ENCODE measurements around the gene TBC1D24.
"Not testable (repeated sequence)": the region's sequence is repeated elsewhere in the genome, so short reads cannot be mapped to it uniquely, and the experiment has no call there.

The TBC1D24 gene

GRCh38 chr16:2533912-2534311 lies 59.0 kb downstream of the TBC1D24 start:
- no peak for DNase-seq

GRCh38 chr16:2534335-2534734 lies 59.4 kb downstream of the TBC1D24 start:
- not testable (repeated sequence) for DNase-seq

DNA sequence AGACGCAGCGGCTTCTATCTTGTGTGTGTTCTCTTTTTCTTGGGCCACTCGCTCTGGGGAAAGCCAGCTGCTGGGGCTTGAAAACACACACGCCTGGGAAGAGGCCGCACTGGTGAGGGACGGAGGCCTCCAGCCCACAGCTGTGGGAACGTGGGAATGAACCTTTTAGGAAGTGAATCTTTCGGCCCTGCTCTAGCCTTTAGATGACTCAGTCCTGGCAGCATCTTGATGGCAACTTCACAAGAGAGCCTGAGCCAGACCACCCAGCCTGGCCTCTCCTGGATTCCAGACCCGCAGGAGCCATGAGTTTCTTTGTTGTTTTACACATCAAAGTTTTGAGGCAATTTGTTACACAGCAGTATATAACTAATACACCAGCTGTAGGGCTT lies 60.7 kb downstream of the TBC1D24 start:
- no peak for DNase-seq

DNA sequence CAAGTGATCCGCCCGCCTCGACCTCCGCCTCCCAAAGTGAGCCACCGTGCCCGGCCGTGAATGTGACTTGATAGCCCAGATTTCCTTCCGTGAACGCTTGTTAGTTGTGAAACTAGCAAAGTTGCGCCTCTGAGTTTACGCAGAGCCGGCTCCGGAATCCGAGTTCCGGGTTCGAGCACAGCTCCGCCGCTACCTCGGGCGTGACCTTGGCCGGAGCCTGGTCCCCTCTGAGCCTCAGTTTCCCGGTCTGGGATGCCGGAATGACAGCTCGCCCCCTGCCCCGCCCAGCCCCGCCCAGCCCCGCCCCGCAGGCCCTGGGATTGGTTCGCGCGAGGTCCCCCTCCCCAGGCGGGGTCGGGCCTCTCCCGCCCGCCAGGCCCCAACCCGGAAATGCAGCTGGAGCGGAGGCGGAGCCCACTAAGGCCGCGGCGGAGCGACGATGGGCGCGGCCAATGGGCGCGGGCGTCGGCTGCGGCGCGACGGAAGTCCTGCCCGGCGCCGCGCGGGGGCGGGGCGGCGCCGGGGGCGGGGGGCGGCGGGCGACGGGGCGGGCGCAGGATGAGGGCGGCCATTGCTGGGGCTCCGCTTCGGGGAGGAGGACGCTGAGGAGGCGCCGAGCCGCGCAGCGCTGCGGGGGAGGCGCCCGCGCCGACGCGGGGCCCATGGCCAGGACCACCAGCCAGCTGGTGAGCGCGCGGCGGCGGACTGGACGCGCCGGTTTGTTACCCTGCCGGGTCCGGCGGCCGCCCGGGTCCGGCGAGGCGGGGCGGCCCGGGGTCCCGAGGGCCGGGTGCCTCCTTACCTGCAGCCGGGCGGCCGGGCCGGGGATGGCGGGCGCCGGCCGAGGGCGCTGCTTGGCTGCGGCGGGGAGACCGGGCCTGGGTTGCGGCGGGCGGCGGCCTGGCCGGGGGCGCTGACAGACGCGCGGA lies 62.8 kb downstream of the TBC1D24 start, which contains the start of gene PDPK1:
Gene PDPK1 (plus strand): TSS at position 571 of the 929 bp plus-strand sequence. CDS start 92 bp downstream, at position 663.
- DNase-seq, result peak; percentile 96

DNA sequence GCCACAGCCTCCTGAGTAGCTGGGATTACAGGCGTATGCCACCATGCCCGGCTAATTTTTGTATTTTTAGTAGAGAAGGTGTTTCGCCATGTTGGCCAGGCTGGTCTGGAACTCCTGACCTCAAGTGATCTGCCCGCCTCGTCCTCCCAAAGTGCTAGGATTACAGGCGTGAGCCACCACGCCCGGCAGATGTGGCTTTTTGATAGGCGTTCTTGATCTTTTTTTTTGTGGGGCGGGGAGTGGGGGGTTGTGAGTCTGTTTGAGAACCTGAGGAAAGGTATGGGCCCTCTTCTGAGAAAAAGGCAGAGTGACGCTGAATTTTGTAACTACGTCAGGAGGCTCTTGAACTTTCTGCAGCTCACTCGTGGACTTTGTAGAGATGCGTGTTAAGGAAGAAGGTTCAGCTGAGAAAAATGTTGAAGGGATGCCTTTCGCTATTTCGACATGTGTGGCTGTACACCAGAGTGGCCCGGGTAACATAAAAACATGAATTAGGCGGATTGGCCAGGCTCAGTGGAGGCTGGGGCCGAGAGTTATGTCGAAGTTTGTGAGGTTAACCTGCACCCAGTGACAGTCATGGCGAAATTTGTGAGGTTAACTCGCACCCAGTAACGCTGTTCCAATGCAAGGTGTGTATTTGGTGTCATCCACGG lies 64.4 kb downstream of the TBC1D24 start:
- DNase-seq, result not testable (repeated sequence)

- peak; percentile 50 for DNase-seq
Measured at GRCh38 chr16:2539845-2540458, 65.0 kb downstream of the TBC1D24 start.

DNA sequence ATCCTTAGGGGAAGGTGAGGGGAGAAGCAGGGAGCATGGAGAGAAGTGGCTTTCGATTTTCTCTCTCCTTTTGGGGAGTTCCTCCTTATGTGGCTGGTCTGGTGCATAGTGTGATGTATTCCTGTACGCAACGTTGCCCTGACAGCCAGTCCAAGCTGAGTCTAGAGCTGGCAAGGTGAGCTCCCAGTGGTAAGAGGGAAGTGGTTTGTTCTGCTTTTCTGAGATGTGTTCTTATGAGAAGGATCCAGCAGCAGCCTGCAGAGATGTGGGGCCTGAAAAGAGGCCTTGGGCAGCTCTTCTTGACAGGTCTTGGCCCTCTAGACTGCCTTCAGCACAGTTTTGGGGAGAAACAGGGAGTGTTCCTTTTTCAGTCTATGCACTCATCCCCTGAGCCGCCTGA lies 66.0 kb downstream of the TBC1D24 start:
- DNase-seq, result not testable (repeated sequence)

DNA sequence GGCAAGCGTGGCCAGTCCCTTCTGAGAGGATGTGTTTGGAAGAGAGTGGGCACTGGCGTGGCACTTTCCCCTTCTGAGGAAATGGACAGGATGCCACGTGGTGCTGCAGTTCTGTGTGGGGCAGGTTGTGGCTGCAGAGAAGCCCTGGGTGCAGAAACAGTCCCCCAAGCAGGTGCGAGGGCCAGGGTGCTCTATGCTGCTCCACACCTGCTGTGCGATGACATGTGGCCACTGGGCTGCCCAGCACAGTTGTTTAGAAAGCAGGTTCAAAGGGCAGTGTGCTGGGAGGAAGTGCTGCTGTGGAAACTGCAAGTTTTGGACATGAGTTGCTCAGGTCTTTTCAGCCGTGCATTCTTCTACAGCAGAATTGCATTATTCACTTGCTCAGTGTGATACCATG lies 66.5 kb downstream of the TBC1D24 start:
- DNase-seq, result not testable (repeated sequence)

GRCh38 chr16:2543771-2544170 lies 68.8 kb downstream of the TBC1D24 start:
- DNase-seq, result not testable (repeated sequence)

DNA sequence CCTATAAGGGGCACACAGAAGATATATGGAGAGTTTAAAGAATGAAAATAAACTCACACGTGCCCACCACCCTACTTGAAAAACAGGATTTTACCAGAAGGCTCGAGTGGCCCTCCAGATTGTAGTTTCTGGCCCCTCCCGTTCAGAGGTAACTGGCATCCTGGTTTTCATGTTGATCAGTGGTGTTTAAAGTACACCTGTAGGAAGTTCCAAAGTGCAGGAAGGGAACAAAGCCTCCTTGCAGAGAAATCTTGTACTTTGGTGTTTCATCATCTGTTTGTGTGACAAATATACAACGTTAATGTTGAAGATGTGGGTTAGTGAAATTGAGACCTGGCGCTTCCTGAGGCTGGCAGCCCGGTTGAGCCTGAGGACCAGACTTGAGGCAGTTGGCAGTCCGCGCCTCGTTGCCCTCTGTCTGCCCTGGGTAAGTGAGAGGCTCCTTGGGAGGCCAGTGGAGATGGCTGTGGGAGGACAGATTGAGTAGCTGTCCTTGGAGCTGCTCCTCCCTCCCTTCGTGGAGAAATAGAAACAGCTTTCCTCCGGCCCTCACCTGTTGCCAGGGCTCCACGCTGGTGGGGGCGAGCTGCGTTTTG lies 75.5 kb downstream of the TBC1D24 start:
- not testable (repeated sequence) for DNase-seq

DNA sequence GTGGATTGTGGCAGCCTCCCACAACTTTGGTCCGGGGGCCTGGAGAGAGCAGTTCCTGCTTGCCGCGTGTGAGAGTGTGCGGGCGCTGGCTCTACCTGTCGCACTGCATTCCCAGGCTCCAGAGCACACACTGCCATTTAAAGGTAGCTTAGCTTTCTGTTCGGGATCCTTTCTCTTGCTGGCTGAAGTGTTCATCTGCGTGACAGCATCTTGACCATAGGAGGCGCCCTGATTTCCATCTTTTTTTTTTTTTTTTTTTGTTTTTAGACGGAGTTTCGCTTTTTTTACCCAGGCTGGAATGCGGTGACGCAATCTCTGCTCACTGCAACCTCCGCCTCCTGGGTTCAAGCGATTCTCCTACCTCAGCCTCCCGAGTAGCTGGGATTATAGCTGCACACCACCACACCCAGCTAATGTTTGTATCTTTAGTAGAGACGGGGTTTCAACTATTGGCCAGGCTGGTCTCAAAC lies 76.5 kb downstream of the TBC1D24 start:
- not testable (repeated sequence) for DNase-seq

GRCh38 chr16:2554709-2555425 lies 79.9 kb downstream of the TBC1D24 start:
- DNase-seq, result not testable (repeated sequence)
